Sigmoid colon (tissue), 7 donors: ENCODE data around the gene UBC. TPM values are rescaled to one million over a fixed set of nuclear protein-coding genes. Genes with fewer than 3 reads are reported as not detected.

Source experiments
- DNase-seq: peaks from one replicate; pipeline ENCODE4 v3.0.0-alpha.2; 2019
- H3K27ac ChIP-seq, 4 donors: fragments of 200-600 bp; sonication (generic); one replicate each; pipeline ENCODE4 v1.5.1; 2016 to 2019; ENCODE audit warnings: mild to moderate bottlenecking in 1 of 4
- H3K27me3 ChIP-seq, 3 donors: fragments of 200-600 bp; sonication (generic); one replicate each; pipeline ENCODE4 v1.5.1; 2019; ENCODE audit warnings: mild to moderate bottlenecking in 1 of 3
- H3K36me3 ChIP-seq, 4 donors: fragments of 200-600 bp; sonication (generic); one replicate each; pipeline ENCODE4 v1.5.1; 2016 to 2019
- H3K4me1 ChIP-seq, 4 donors: fragments of 200-600 bp; sonication (generic); one replicate each; pipeline ENCODE4 v1.5.1; 2017 to 2019
- H3K4me3 ChIP-seq, 4 donors: fragments of 200-600 bp; sonication (generic); one replicate each; pipeline ENCODE4 v1.5.1; 2017 to 2019; ENCODE audit warnings: mild to moderate bottlenecking in 2 of 4, moderate library complexity in 1 of 4
- H3K9me3 ChIP-seq, 4 donors: fragments of 200-600 bp in 3 of 4; sonication (generic) in 3 of 4; one replicate each; pipeline versions ENCODE4 v1.5.1 to v1.6.1; 2013 to 2019
- CTCF ChIP-seq, 4 experiments: fragments of 450-650 bp in 3 of 4; fragments of 200-600 bp in 1 of 4; IDR thresholded peaks; one replicate each; pipeline ENCODE4 v1.5.1; 2016 to 2019; ENCODE audit warnings: antibody characterized with exemption in 4 of 4, mild to moderate bottlenecking in 3 of 4, moderate library complexity in 2 of 4
- EP300 ChIP-seq, 4 donors: sonication (generic); formaldehyde crosslinking; IDR thresholded peaks; one replicate each; pipeline ENCODE4 v1.6.1; 2017; ENCODE audit warnings: antibody characterized with exemption in 4 of 4
- POLR2A ChIP-seq, 2 donors: fragments of 450-650 bp; IDR thresholded peaks; one replicate each; pipeline ENCODE4 v1.6.1; 2016; ENCODE audit warnings: antibody characterized with exemption in 2 of 2, mild to moderate bottlenecking in 2 of 2, moderate library complexity in 2 of 2
- POLR2AphosphoS5 ChIP-seq, 4 donors: sonication (generic); formaldehyde crosslinking; IDR thresholded peaks; one replicate each; pipeline ENCODE4 v1.6.1; 2017; ENCODE audit warnings: antibody characterized with exemption in 4 of 4
- WGBS, 2 donors: extraction: QIAGEN DNeasy Blood & Tissue Kit; methylation state at CpG; one replicate each; pipeline ENCODE4 v1.1.7; 2013; 5-methylcytosine and 5-hydroxymethylcytosine counted together
- intact Hi-C: fragments of 100-400 bp; cut with DNase I; formaldehyde crosslinking; loops from one replicate; pipeline ENCODE4 v1.15.1; 2023
- polyA plus RNA-seq, 3 donors: library from polyadenylated mRNA; stranded (reverse); fragments of 200-250 nt; gene quantifications; one replicate each; pipeline ENCODE4 v1.2.3, GENCODE V29; 2013
- total RNA-seq, 4 donors: library from RNA; depleted of rRNA; stranded (reverse); fragments of >200 nt; gene quantifications; one replicate each; pipeline ENCODE4 v1.1.0, GENCODE V29; 2016
- donor health status: healthy with polysubstance abuse.
- donor health status: Bipolar disorder and iron deficiency.
- donor health status: healthy.

UBC gene
- total and polyA plus RNA-seq, 7 donors, result 1,056 to 1,785 (median 1,251) TPM

- intact Hi-C loops, result no loop called here
- Histone ChIP-seq H3K4me3 (no peak overlapping the region), H3K9me3 (no peaks in the 10 kb centered on the region), H3K36me3 (no peaks in the 10 kb centered on the region), H3K27ac (no peak overlapping the region), H3K27me3 (no peaks in the 10 kb centered on the region), H3K4me1 (no peaks in the 10 kb centered on the region)
- DNase-seq, result no peak
- 85 to 87% methylated on average over 3 of the region's 3 CpGs for WGBS, 2 donors
- TF ChIP-seq EP300 (IDR thresholded peaks at IDR 0.05) (no peak), POLR2A (IDR thresholded peaks at IDR 0.05) (no peak), POLR2AphosphoS5 (IDR thresholded peaks at IDR 0.05) (no peak), CTCF (IDR thresholded peaks at IDR 0.05) (no peak)
Measured at GRCh38 chr12:124877423-124877822, 37.0 kb downstream of the UBC start.

GRCh38 chr12:124876171-124876570 is 38.3 kb downstream of the UBC start:
- no peaks in the 10 kb centered on the region for H3K4me1 ChIP-seq
- TF ChIP-seq POLR2AphosphoS5 (IDR thresholded peaks at IDR 0.05) (no peak), EP300 (IDR thresholded peaks at IDR 0.05) (no peak), POLR2A (IDR thresholded peaks at IDR 0.05) (no peak), CTCF (IDR thresholded peaks at IDR 0.05) (no peak)
- H3K36me3 ChIP-seq, result no peaks in the 10 kb centered on the region
- H3K9me3 ChIP-seq, result no peaks in the 10 kb centered on the region
- WGBS, 2 donors, result 47 to 81% methylated on average over 2 of the region's 2 CpGs
- intact Hi-C loops, result no loop called here
- no peak overlapping the region for H3K4me3 ChIP-seq
- no peaks in the 10 kb centered on the region for H3K27me3 ChIP-seq
- H3K27ac ChIP-seq, result no peak overlapping the region
- no peak for DNase-seq

GRCh38 chr12:124875803-124876132 is 38.7 kb downstream of the UBC start:
- DNase-seq, result no peak
- H3K36me3 ChIP-seq, result no peaks in the 10 kb centered on the region
- intact Hi-C loops, result no loop called here
- H3K27me3 ChIP-seq, result no peaks in the 10 kb centered on the region
- no peaks in the 10 kb centered on the region for H3K9me3 ChIP-seq
- no peak for TF ChIP-seq EP300 (IDR thresholded peaks at IDR 0.05)
- TF ChIP-seq POLR2AphosphoS5 (IDR thresholded peaks at IDR 0.05), result no peak
- no peak for TF ChIP-seq POLR2A (IDR thresholded peaks at IDR 0.05)
- no peak for TF ChIP-seq CTCF (IDR thresholded peaks at IDR 0.05)
- H3K4me1 ChIP-seq, result no peaks in the 10 kb centered on the region
- WGBS, 2 donors, result 27 to 69% methylated on average over 2 of the region's 2 CpGs
- no peak overlapping the region for H3K27ac ChIP-seq
- H3K4me3 ChIP-seq, result no peak overlapping the region

GRCh38 chr12:124874988-124875802 is 39.3 kb downstream of the UBC start:
- no peaks in the 10 kb centered on the region for H3K9me3 ChIP-seq
- WGBS, 2 donors, result 41 to 76% methylated on average over 14 of the region's 14 CpGs
- H3K4me3 ChIP-seq, result no peak overlapping the region
- H3K27me3 ChIP-seq, result no peaks in the 10 kb centered on the region
- no peak overlapping the region for H3K27ac ChIP-seq
- TF ChIP-seq POLR2AphosphoS5 (IDR thresholded peaks at IDR 0.05), result no peak
- TF ChIP-seq POLR2A (IDR thresholded peaks at IDR 0.05), result no peak
- TF ChIP-seq EP300 (IDR thresholded peaks at IDR 0.05), result no peak
- TF ChIP-seq CTCF (IDR thresholded peaks at IDR 0.05), result no peak
- DNase-seq, result no peak
- intact Hi-C loops, result no loop called here
- H3K4me1 ChIP-seq, result no peaks in the 10 kb centered on the region
- H3K36me3 ChIP-seq, result no peaks in the 10 kb centered on the region

GRCh38 chr12:124874188-124874587 is 40.3 kb downstream of the UBC start:
- Histone ChIP-seq H3K36me3 (no peaks in the 10 kb centered on the region), H3K9me3 (no peaks in the 10 kb centered on the region), H3K4me3 (no peak overlapping the region), H3K27ac (no peak overlapping the region), H3K27me3 (no peaks in the 10 kb centered on the region), H3K4me1 (no peaks in the 10 kb centered on the region)
- DNase-seq, result no peak
- intact Hi-C loops, result no loop called here
- TF ChIP-seq POLR2AphosphoS5 (IDR thresholded peaks at IDR 0.05) (no peak), POLR2A (IDR thresholded peaks at IDR 0.05) (no peak), EP300 (IDR thresholded peaks at IDR 0.05) (no peak), CTCF (IDR thresholded peaks at IDR 0.05) (no peak)
- 94 to 97% methylated on average over 4 of the region's 4 CpGs for WGBS, 2 donors
